Type B pancreatic cell (in vitro differentiated cells): Measurements from ENCODE around the gene PIP4K2A. TPM values are rescaled to one million over a fixed set of nuclear protein-coding genes. Genes with fewer than 3 reads are reported as not detected.

Experiments used
- DNase-seq: peaks from one replicate; pipeline ENCODE4 v3.0.0; 2021; ENCODE audit warnings: mixed read lengths; ENCODE audit not compliant: unreplicated experiment; ENCODE audit errors: extremely low spot score
- H3K27ac Mint-ChIP-seq: 2 replicates; pipeline ENCODE4 v1.8.0; 2021; ENCODE audit warnings: mild to moderate bottlenecking, mixed read lengths
- H3K27me3 Mint-ChIP-seq: 2 replicates; pipeline ENCODE4 v1.8.0; 2021; ENCODE audit warnings: mixed read lengths
- H3K36me3 Mint-ChIP-seq: 2 replicates; pipeline ENCODE4 v1.8.0; 2021; ENCODE audit warnings: mixed read lengths
- H3K4me1 Mint-ChIP-seq: one replicate; pipeline ENCODE4 v1.8.0; 2021; ENCODE audit warnings: mixed read lengths; ENCODE audit not compliant: unreplicated experiment
- H3K4me3 Mint-ChIP-seq: 2 replicates; pipeline ENCODE4 v1.8.0; 2021; ENCODE audit warnings: mild to moderate bottlenecking, mixed read lengths
- H3K9me3 Mint-ChIP-seq: 2 replicates; pipeline ENCODE4 v1.8.0; 2021; ENCODE audit warnings: mixed read lengths
- CTCF ChIP-seq: fragments of 200-600 bp; sonication (generic); conservative IDR thresholded peaks from 2 replicates; pipeline ENCODE4 v1.5.0; 2021; ENCODE audit warnings: antibody characterized with exemption, mild to moderate bottlenecking
- total RNA-seq: library from RNA; stranded (reverse); gene quantifications from 2 replicates; pipeline ENCODE4 v1.2.1, GENCODE V29; 2021; ENCODE audit warnings: low replicate concordance

Gene PIP4K2A
- total RNA-seq, 1 donor from 2014 or later, result 15.7 TPM

DNA sequence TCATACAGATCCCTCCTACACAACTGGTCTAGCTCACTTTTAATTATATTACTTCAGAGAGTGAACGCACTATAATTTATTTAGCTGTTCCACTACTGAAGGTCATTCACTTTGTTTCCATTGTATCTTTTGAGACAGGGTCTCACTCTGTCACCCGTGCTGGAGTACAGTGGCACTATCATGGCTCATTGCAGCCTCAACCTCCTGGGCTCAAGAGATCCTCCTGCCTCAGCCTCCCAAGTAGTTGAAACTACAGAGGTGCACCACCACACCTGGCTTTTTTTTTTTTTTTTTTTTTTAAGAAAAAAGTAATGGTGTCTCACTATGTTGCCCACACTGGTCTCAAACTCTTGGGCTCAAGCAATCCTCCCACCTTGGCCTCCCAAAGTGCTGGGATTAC, 49.0 kb downstream of the PIP4K2A start:
- H3K27me3 Mint-ChIP-seq, result no peaks in the 10 kb centered on the region
- no peaks in the 10 kb centered on the region for H3K9me3 Mint-ChIP-seq
- TF ChIP-seq CTCF, result no peak
- H3K36me3 Mint-ChIP-seq, result no peaks in the 10 kb centered on the region
- no peak for DNase-seq
- no peak overlapping the region for H3K27ac Mint-ChIP-seq
- no peak overlapping the region for H3K4me3 Mint-ChIP-seq
- peaks cover 20% of the 10 kb centered on the region for H3K4me1 Mint-ChIP-seq

DNA sequence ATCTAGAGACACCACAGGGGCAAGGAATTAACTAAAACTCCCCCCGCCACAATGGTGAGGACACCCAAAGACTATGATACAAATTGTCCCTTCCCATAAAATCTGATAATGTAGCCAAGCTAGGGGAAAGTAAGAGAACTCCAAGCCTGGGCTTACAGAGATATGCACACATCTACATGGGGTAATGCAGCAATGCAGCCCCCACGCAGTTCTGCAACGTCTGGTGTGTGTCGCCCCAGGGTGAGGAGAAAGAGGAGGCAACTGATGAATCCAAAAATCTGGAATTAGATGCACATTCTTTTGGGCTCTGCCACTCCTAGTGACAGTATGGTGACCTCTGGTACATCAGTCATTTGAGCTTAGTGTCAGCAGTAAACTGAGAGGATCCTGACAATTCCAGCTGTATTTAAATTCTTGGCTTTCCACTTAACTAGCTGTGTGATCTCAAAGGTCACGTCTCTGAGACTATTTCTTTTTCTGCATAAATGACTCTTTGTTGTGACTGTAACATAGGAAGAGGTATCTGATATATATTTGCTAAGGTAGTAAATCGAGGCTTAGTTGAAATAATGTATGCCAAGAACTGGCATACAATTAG, 51.5 kb downstream of the PIP4K2A start:
- Mint-ChIP-seq H3K4me1 (peaks cover 28% of the 10 kb centered on the region), H3K27ac (no peak overlapping the region), H3K4me3 (no peak overlapping the region), H3K9me3 (no peaks in the 10 kb centered on the region), H3K27me3 (no peaks in the 10 kb centered on the region), H3K36me3 (no peaks in the 10 kb centered on the region)
- TF ChIP-seq CTCF, result no peak
- no peak for DNase-seq

- Mint-ChIP-seq H3K36me3 (no peaks in the 10 kb centered on the region), H3K4me3 (peak overlapping the region; percentile 43), H3K27ac (peak overlapping the region; percentile 76), H3K9me3 (no peaks in the 10 kb centered on the region), H3K27me3 (no peaks in the 10 kb centered on the region), H3K4me1 (peaks cover 35% of the 10 kb centered on the region)
- no peak for DNase-seq
- TF ChIP-seq CTCF, result no peak
Measured at GRCh38 chr10:22659866-22660265, 54.5 kb downstream of the PIP4K2A start.

GRCh38 chr10:22658745-22659410, 55.5 kb downstream of the PIP4K2A start:
- Mint-ChIP-seq H3K4me1 (peaks cover 42% of the 10 kb centered on the region), H3K4me3 (peak overlapping the region; percentile 14), H3K27me3 (no peaks in the 10 kb centered on the region), H3K9me3 (no peaks in the 10 kb centered on the region), H3K36me3 (no peaks in the 10 kb centered on the region), H3K27ac (no peak overlapping the region)
- TF ChIP-seq CTCF, result no peak
- DNase-seq, result no peak

- DNase-seq, result no peak
- Mint-ChIP-seq H3K36me3 (no peaks in the 10 kb centered on the region), H3K27me3 (no peaks in the 10 kb centered on the region), H3K4me1 (peaks cover 37% of the 10 kb centered on the region), H3K9me3 (no peaks in the 10 kb centered on the region), H3K27ac (peak overlapping the region; percentile 57), H3K4me3 (peak overlapping the region; percentile 32)
- TF ChIP-seq CTCF, result no peak
Measured at GRCh38 chr10:22657566-22658225, 56.7 kb downstream of the PIP4K2A start.
